ENCODE data around the gene TBCK.

TBCK gene

DNA sequence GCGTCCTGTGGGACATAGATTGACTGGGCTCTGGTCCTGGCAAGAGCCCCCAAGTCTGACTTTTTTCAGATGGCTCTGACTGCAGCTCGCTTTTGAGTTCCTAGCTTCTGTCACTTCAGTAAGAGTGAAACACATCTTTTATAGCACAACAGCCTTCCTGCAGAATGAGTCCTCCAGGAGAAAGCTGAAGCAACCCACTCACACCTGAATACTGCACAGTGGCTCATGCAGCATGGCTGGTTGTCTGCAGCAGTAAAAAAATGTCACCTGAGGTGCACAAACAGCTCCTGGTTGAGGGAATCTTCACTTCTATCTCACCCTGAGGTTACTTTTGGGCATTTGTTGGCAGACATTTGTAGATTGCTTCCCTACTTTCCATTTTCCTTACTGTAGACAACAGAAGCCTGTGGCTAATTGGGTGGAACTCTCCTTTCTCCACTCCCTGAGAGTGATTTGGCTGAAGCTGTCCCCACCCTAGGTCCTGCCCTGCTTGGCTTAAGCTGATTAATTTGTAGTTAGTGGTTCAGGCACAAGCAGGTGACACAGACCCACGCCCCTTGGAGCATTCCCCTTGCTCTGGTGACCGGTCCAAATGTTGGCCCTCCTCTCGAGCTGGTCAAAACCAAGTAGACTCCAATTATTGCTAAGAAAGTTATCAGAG is 321.0 kb downstream of the TBCK start:
- Mint-ChIP-seq H3K36me3 (no peaks in the 10 kb centered on the region), H3K4me1 (no peaks in the 10 kb centered on the region), H3K4me3 (no peak overlapping the region), H3K27ac (no peak overlapping the region), H3K9me3 (peaks cover 1 to 4% of the 10 kb centered on the region in 2 donors), H3K27me3 (no peaks in the 10 kb centered on the region)
- ATAC-seq (replicated peaks) = no peak
- DNase-seq = no peak

GRCh38 chr4:105994061-105994460 is 321.9 kb downstream of the TBCK start:
- Mint-ChIP-seq H3K36me3 (no peaks in the 10 kb centered on the region), H3K27me3 (no peaks in the 10 kb centered on the region), H3K4me3 (no peak overlapping the region), H3K9me3 (peaks cover 0 to 4% of the 10 kb centered on the region in 2 donors), H3K27ac (no peak overlapping the region), H3K4me1 (no peaks in the 10 kb centered on the region)
- ATAC-seq (replicated peaks) (no peak), DNase-seq (no peak)

DNA sequence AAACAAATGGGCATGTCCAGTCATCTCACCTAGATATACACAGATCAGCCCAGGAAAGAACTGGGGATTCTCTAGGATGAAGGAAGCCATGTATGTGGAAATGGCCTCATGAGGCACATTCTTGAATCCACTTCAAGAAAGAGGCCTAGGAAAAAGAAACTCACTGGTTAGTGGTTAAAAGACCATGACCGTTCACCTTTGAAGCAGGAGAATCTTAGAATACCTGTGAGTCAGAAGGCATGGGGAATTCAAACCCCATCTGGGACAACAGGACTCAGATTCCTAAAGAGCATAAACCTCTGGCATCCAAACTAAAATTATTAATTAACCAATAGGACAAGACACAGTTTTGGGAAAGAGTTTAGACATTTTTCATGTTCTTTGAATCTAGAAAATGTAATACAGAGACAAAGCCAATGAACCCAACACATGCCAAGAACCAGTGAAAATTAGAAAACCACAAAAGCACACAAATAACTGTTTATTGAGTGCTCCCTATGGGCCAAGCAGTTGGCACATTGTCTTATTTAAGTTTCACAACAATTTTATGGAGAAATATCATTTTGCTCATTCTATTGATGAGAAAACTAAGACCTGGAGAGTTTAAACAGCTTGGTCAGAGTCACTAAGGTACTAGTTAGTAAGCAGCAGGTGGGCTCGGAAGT is 323.2 kb downstream of the TBCK start:
- H3K9me3 Mint-ChIP-seq = peaks cover 0 to 4% of the 10 kb centered on the region in 2 donors
- DNase-seq (no peak), ATAC-seq (replicated peaks) (no peak)
- no peaks in the 10 kb centered on the region for H3K27me3 Mint-ChIP-seq
- H3K27ac Mint-ChIP-seq = no peak overlapping the region
- no peak overlapping the region for H3K4me3 Mint-ChIP-seq
- H3K36me3 Mint-ChIP-seq = no peaks in the 10 kb centered on the region
- H3K4me1 Mint-ChIP-seq = no peaks in the 10 kb centered on the region

DNA sequence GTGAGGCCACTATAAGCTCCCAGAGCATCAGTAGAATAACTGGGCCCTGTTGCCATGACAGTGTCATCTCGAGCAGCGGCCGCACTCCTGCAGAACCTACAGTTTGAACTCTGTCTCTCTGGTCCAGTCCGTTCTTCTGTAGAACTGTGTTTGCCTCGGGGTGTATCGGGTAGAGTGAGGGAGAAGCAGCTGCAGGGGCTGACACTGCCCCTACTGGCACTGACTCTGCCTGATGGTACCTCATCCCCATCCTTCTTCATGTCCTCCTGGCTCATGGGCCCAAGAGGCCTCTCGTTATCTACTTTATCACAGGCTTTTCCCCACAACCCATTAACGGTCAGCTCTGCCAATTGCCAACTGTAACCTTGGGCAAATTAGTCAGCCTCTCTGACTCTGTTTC is 324.3 kb downstream of the TBCK start:
- H3K27me3 Mint-ChIP-seq = no peaks in the 10 kb centered on the region
- H3K27ac Mint-ChIP-seq = no peak overlapping the region
- DNase-seq (no peak), ATAC-seq (replicated peaks) (no peak)
- H3K4me1 Mint-ChIP-seq = no peaks in the 10 kb centered on the region
- H3K4me3 Mint-ChIP-seq = no peak overlapping the region
- H3K36me3 Mint-ChIP-seq = no peaks in the 10 kb centered on the region
- no peaks in the 10 kb centered on the region for H3K9me3 Mint-ChIP-seq
